HepG2 (cell line): Measurements from ENCODE around the gene RERE. TPM values are rescaled to one million over a fixed set of nuclear protein-coding genes. Genes with fewer than 3 reads are reported as not detected.

Source experiments
- ATAC-seq: fragments of 200-7000 bp; cut with Tn5 transposase; 3 replicates; pipeline ENCODE4 v1.9.1; 2020; ENCODE audit warnings: mild to moderate bottlenecking, moderate library complexity
- BruUV-seq: library from RNA; stranded (reverse); fragments of 400-500 nt; replicated peaks from 2 replicates; lab custom pipeline; 2021; lab: Mats Ljungman, UMichigan
- CTCF ChIA-PET: fragments of 300-600 bp; formaldehyde crosslinking; extraction: SDS; loops from one replicate; lab custom pipeline; 2021; ENCODE audit warnings: low total read pairs, inconsistent platforms, low intra/inter-chr PET ratio; lab: Yijun Ruan, JAX
- POLR2A ChIA-PET: fragments of 350-600 bp; sonication (Branson Sonifier 250); formaldehyde crosslinking; loops from one replicate; lab custom pipeline; 2020; ENCODE audit warnings: antibody characterized with exemption, inconsistent platforms; lab: Yijun Ruan, JAX
- DNase-seq: peaks from one replicate; pipeline ENCODE4 v3.0.0-alpha.2; 2015; ENCODE audit warnings: low spot score
- FAIRE-seq: peaks from 3 replicates; lab custom pipeline; 2011; peaks lifted over from hg19 to GRCh38; lab: Jason Lieb, UNC
- H2AFZ ChIP-seq: one replicate; pipeline ENCODE4 v1.6.1; 2011; ENCODE audit warnings: low read length, inconsistent platforms
- H3K27ac ChIP-seq: fragments of 300-600 bp; 3 replicates; pipeline ENCODE4 v1.8.0; 2011; ENCODE audit warnings: mixed run types, mild to moderate bottlenecking, mixed read lengths, low read length, inconsistent platforms; ENCODE audit not compliant: insufficient read depth; ENCODE audit errors: extremely low read length
- H3K27me3 ChIP-seq, 2 experiments: fragments of 200-600 bp in 1 of 2; 2 replicates in 1 of 2; 3 replicates in 1 of 2; pipeline versions ENCODE4 v1.6.0 to v1.8.0; 2011; ENCODE audit warnings: low read length in 2 of 2, mild to moderate bottlenecking in 2 of 2, moderate library complexity in 2 of 2, inconsistent platforms in 1 of 2; ENCODE audit not compliant: insufficient read depth in 2 of 2, control insufficient read depth in 1 of 2
- H3K36me3 ChIP-seq, 2 experiments: fragments of 200-600 bp in 1 of 2; replicated peaks in 1 of 2; 2 replicates in 1 of 2; 3 replicates in 1 of 2; pipeline versions ENCODE4 v1.5.1 to v1.8.0; 2011; ENCODE audit warnings: low read length in 2 of 2, inconsistent platforms in 1 of 2; ENCODE audit not compliant: insufficient read depth in 2 of 2, control insufficient read depth in 1 of 2
- H3K4me1 ChIP-seq: 2 replicates; pipeline ENCODE4 v1.5.1; 2012; ENCODE audit warnings: low read length, inconsistent platforms; ENCODE audit not compliant: insufficient read depth
- H3K4me2 ChIP-seq: 2 replicates; pipeline ENCODE4 v1.6.0; 2011; ENCODE audit warnings: low read depth, low read length, inconsistent platforms
- H3K4me3 ChIP-seq, 3 experiments: fragments of 200-600 bp in 1 of 3; sonication (generic), shearing (Covaris generic) in 1 of 3; replicated peaks in 1 of 3; 2 replicates each; pipeline ENCODE4 v1.5.1; 2011 to 2016; ENCODE audit warnings: low read length in 3 of 3, inconsistent platforms in 2 of 3, low read depth in 2 of 3, mild to moderate bottlenecking in 2 of 3, control low read depth in 1 of 3, mixed read lengths in 1 of 3; ENCODE audit not compliant: insufficient read depth in 1 of 3
- H3K79me2 ChIP-seq: one replicate; pipeline ENCODE4 v1.6.1; 2011; ENCODE audit warnings: low read length, inconsistent platforms; ENCODE audit not compliant: insufficient read depth
- H3K9ac ChIP-seq: 2 replicates; pipeline ENCODE4 v1.6.0; 2011; ENCODE audit warnings: mild to moderate bottlenecking, low read depth, low read length, inconsistent platforms; ENCODE audit not compliant: insufficient read depth
- H3K9me3 ChIP-seq: 2 replicates; pipeline ENCODE4 v1.5.1; 2012; ENCODE audit warnings: mild to moderate bottlenecking, low read length
- H4K20me1 ChIP-seq: 2 replicates; pipeline ENCODE4 v1.6.0; 2011; ENCODE audit warnings: inconsistent platforms, mild to moderate bottlenecking, low read length, moderate library complexity; ENCODE audit not compliant: insufficient read depth
- HIC2 ChIP-seq: sonication (generic); formaldehyde crosslinking; IDR thresholded peaks from 2 replicates; pipeline ENCODE4 v1.9.0; 2022; ENCODE audit warnings: low read depth, missing genetic modification reagents
- MYPOP ChIP-seq: sonication (generic); formaldehyde crosslinking; IDR thresholded peaks from 2 replicates; pipeline ENCODE4 v1.8.1; 2023; ENCODE audit warnings: mild to moderate bottlenecking, moderate library complexity, missing genetic modification reagents
- NR1H2 ChIP-seq: sonication (generic); formaldehyde crosslinking; IDR thresholded peaks from 2 replicates; pipeline ENCODE4 v1.8.1; 2022; ENCODE audit warnings: low read depth, missing genetic modification reagents, borderline replicate concordance
- POLR2G ChIP-seq: fragments of 200-400 bp; formaldehyde crosslinking; IDR thresholded peaks from 2 replicates; pipeline ENCODE4 v1.6.1; 2018; ENCODE audit warnings: mild to moderate bottlenecking, low read depth, low read length, moderate library complexity
- RAD21 ChIP-seq: fragments of 450-650 bp; formaldehyde crosslinking; IDR thresholded peaks from 2 replicates; pipeline ENCODE4 v1.5.0; 2020; ENCODE audit warnings: mild to moderate bottlenecking
- TRIM24 ChIP-seq: sonication (generic); formaldehyde crosslinking; IDR thresholded peaks from 2 replicates; pipeline ENCODE4 v1.8.0; 2022; ENCODE audit warnings: mild to moderate bottlenecking, missing genetic modification reagents
- ZBTB21 ChIP-seq: sonication (generic); formaldehyde crosslinking; IDR thresholded peaks from 2 replicates; pipeline ENCODE4 v1.4.0; 2020; ENCODE audit warnings: missing genetic modification reagents
- ZBTB42 ChIP-seq: sonication (generic); formaldehyde crosslinking; IDR thresholded peaks from 2 replicates; pipeline ENCODE4 v1.5.0; 2020; ENCODE audit warnings: mild to moderate bottlenecking, missing genetic modification reagents
- ZNF275 ChIP-seq: sonication (generic); formaldehyde crosslinking; IDR thresholded peaks from 2 replicates; pipeline ENCODE4 v1.8.0; 2022; ENCODE audit warnings: missing genetic modification reagents, mild to moderate bottlenecking, inconsistent platforms, borderline replicate concordance
- ZNF703 ChIP-seq: sonication (generic); formaldehyde crosslinking; IDR thresholded peaks from 2 replicates; pipeline ENCODE4 v1.5.1; 2020; ENCODE audit warnings: missing genetic modification reagents, mild to moderate bottlenecking, moderate library complexity, borderline replicate concordance
- ZNF713 ChIP-seq: sonication (generic); formaldehyde crosslinking; IDR thresholded peaks from 2 replicates; pipeline ENCODE4 v1.4.0; 2020; ENCODE audit warnings: mild to moderate bottlenecking, missing genetic modification reagents
- WGBS: methylation state at CpG from one replicate; pipeline ENCODE4 v1.1.6; 2017; ENCODE audit warnings: low lambda C conversion rate; 5-methylcytosine and 5-hydroxymethylcytosine counted together
- in situ Hi-C: cut with HindIII; loops from 2 replicates; pipeline ENCODE4 v1.10.0; 2017; ENCODE audit warnings: low pct_unique_long_range_greater_than_20kb; ENCODE audit not compliant: extremely low pct_ligation_motif_present
- intact Hi-C: fragments of 100-400 bp; cut with micrococcal nuclease; formaldehyde crosslinking; loops from one replicate; pipeline ENCODE4 v1.10.0; 2022; ENCODE audit not compliant: unreplicated experiment
- polyA plus RNA-seq, 8 experiments: library from polyadenylated mRNA; depleted of rRNA in 3 of 8; stranded (reverse) in 7 of 8; unstranded in 1 of 8; fragments of >200 nt; fragmentation: Illumina TruSeq in 4 of 8; extraction: Trizol in 4 of 8; gene quantifications; 2 replicates each; pipeline versions ENCODE4 v1.2.1 to v1.2.3, GENCODE V29; 2011 to 2016; ENCODE audit warnings: low read depth in 4 of 8, missing spikeins in 1 of 8, mixed read lengths in 1 of 8; ENCODE audit not compliant: insufficient read depth in 1 of 8
- total RNA-seq, 5 experiments: library from RNA; depleted of rRNA; stranded (reverse); fragments of >200 nt; fragmentation: Illumina TruSeq; extraction: Trizol; gene quantifications; 2 replicates each; pipeline ENCODE4 v1.2.3, GENCODE V29; 2016; ENCODE audit warnings: low read depth in 1 of 5

Gene RERE
- total and polyA plus RNA-seq, 2 of the 13 experiments (the other 11 are each of a cell fraction or from before 2014, with no cell fraction given) = 18.3 to 21.9 TPM

- H3K27me3 ChIP-seq = no peaks in the 10 kb centered on the region
- CTCF ChIA-PET = no interaction called here
- H3K79me2 ChIP-seq = peaks cover 89% of the 10 kb centered on the region
- H3K36me3 ChIP-seq = no peaks in the 10 kb centered on the region
- in situ Hi-C loops (no loop called here), intact Hi-C loops (no loop called here)
- no peak overlapping the region for H2AFZ ChIP-seq
- H4K20me1 ChIP-seq = no peaks in the 10 kb centered on the region
- no peak overlapping the region for H3K4me3 ChIP-seq
- FAIRE-seq (no peak), ATAC-seq (no peak), DNase-seq (no peak)
- H3K4me1 ChIP-seq = peaks cover 69% of the 10 kb centered on the region
- no peak overlapping the region for H3K9ac ChIP-seq
- H3K9me3 ChIP-seq = no peaks in the 10 kb centered on the region
- TF ChIP-seq TRIM24 (CRISPR knock-in tag) = no peak
- TF ChIP-seq ZNF275 = no peak
- no peak for TF ChIP-seq ZNF713 (CRISPR knock-in tag)
- no peak for TF ChIP-seq ZNF703
- no peak for TF ChIP-seq NR1H2 (CRISPR knock-in tag)
- no peak for TF ChIP-seq RAD21 (CRISPR knock-in tag)
- TF ChIP-seq HIC2 (CRISPR knock-in tag) = no peak
- TF ChIP-seq MYPOP = no peak
- no peak for TF ChIP-seq POLR2G
- no peak for TF ChIP-seq ZBTB42 (CRISPR knock-in tag)
- TF ChIP-seq ZBTB21 (CRISPR knock-in tag) = no peak
- no peak overlapping the region for H3K27ac ChIP-seq
- H3K4me2 ChIP-seq = no peak overlapping the region
- WGBS = 92% methylated on average over 8 of the region's 8 CpGs
- no TSS peak for BruUV-seq
- POLR2A ChIA-PET = no interaction called here
These were observed 97.1 kb downstream of the RERE start for GRCh38 chr1:8720347-8720746.
